Neutrophil (primary cell): Measurements from ENCODE around the gene MAST4.

ENCODE experiments used
- H3K27ac ChIP-seq: fragments of 200-600 bp; sonication (generic); 2 replicates; pipeline ENCODE4 v1.5.1; 2016; ENCODE audit warnings: mild to moderate bottlenecking, moderate library complexity
- H3K27me3 ChIP-seq: fragments of 200-600 bp; sonication (generic); 2 replicates; pipeline ENCODE4 v1.6.0; 2016; ENCODE audit warnings: mild to moderate bottlenecking
- H3K36me3 ChIP-seq: fragments of 200-600 bp; sonication (generic); 2 replicates; pipeline ENCODE4 v1.5.1; 2017
- H3K4me1 ChIP-seq, 2 experiments: fragments of 200-600 bp in 1 of 2; sonication (generic) in 1 of 2; 1 replicate in 1 of 2; 2 replicates in 1 of 2; pipeline versions ENCODE4 v1.5.1 to v1.6.1; 2013 to 2016; ENCODE audit warnings: low read depth in 1 of 2, low read length in 1 of 2, mild to moderate bottlenecking in 1 of 2, moderate library complexity in 1 of 2; ENCODE audit not compliant: control insufficient read depth in 1 of 2, insufficient read depth in 1 of 2
- H3K4me3 ChIP-seq, 2 experiments: fragments of 200-600 bp in 1 of 2; sonication (generic) in 1 of 2; 1 replicate in 1 of 2; 2 replicates in 1 of 2; pipeline ENCODE4 v1.5.1; 2013 to 2016; ENCODE audit warnings: low read depth in 1 of 2, low read length in 1 of 2, mild to moderate bottlenecking in 1 of 2, moderate library complexity in 1 of 2
- H3K9me3 ChIP-seq: fragments of 200-600 bp; sonication (generic); 2 replicates; pipeline ENCODE4 v1.5.1; 2016
- CTCF ChIP-seq: fragments of 200-600 bp; sonication (generic); IDR thresholded peaks from 2 replicates; pipeline ENCODE4 v1.5.1; 2016; ENCODE audit warnings: antibody characterized with exemption

Gene MAST4

DNA sequence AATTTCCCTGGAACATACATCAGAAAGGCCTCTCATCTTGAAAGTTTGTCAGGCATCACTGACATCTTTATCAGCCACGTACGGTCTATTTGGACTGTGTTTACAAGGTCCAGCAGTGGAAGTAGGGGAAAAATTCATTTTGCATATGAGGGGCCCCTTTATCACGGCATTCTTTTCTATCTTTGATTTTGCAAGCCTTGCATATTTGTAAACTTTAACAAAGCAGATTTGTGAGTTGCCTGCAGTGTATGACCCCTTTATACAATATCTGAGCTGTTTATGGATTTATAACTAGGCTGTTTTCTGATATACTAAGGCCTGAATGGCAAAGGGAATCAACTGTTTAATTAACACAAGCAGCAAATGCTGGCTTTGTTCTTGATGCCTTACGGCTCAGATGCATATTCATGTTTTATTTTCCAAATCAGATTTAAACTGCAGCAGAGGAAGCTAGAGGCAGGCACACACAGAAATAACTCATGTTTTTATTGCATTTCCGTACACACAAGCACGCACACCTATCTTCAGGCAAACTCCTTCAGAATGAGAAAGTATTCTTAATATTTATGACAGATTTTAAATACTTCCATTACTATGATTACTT is 539.3 kb downstream of the MAST4 start:
- TF ChIP-seq CTCF, result no peak
- Histone ChIP-seq H3K27ac (no peak overlapping the region), H3K27me3 (no peaks in the 10 kb centered on the region), H3K4me1 (no peaks in the 10 kb centered on the region), H3K36me3 (no peaks in the 10 kb centered on the region), H3K9me3 (no peaks in the 10 kb centered on the region), H3K4me3 (no peak overlapping the region)

DNA sequence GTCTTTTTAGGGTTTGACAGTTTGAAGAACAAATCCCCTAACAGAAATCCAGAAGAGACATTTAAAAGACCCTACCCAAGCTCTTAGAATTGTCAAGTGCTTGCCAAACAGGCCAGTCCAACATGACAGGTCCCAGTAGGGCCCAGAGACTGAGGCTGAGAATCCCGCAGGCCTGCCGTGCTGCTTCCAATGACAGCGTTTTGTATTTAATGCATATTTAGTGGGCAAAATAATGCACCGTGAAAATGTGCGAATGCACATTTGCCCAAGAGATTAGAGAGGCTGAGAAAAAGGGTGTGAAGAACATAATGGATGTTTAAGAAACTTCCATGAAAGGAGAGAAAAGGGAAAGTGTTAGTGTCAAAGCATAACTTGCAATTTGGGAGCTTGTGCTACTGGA is 542.8 kb downstream of the MAST4 start:
- TF ChIP-seq CTCF, result no peak
- H3K4me1 ChIP-seq, result no peaks in the 10 kb centered on the region
- H3K9me3 ChIP-seq, result no peaks in the 10 kb centered on the region
- no peaks in the 10 kb centered on the region for H3K36me3 ChIP-seq
- no peaks in the 10 kb centered on the region for H3K27me3 ChIP-seq
- H3K27ac ChIP-seq, result no peak overlapping the region
- H3K4me3 ChIP-seq, result no peak overlapping the region

- H3K27me3 ChIP-seq, result no peaks in the 10 kb centered on the region
- no peak overlapping the region for H3K27ac ChIP-seq
- H3K36me3 ChIP-seq, result no peaks in the 10 kb centered on the region
- TF ChIP-seq CTCF, result no peak
- no peak overlapping the region for H3K4me3 ChIP-seq
- H3K9me3 ChIP-seq, result no peaks in the 10 kb centered on the region
- H3K4me1 ChIP-seq, result no peaks in the 10 kb centered on the region
Observed at GRCh38 chr5:67140413-67140812, 544.2 kb downstream of the MAST4 start.

DNA sequence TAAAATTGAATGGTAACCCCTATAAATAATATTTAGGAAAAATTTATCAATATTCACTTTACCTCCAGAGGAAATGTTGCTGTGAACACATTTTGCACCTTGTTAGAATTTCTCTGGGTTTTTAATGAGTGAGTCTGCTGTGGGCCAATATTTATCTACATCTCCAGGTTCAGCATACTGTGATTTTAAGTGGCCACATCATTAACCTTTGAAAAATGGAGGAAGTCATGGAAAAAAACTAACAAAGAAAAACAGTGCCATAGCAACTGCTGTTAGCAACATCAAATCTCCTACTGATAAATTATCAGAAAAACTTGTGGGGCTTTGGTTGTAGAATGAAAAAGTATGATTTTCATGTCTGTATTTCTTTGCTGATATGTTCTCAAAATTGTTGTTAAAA is 545.5 kb downstream of the MAST4 start:
- Histone ChIP-seq H3K36me3 (no peaks in the 10 kb centered on the region), H3K9me3 (no peaks in the 10 kb centered on the region), H3K27me3 (no peaks in the 10 kb centered on the region), H3K4me3 (no peak overlapping the region), H3K27ac (no peak overlapping the region), H3K4me1 (no peaks in the 10 kb centered on the region)
- no peak for TF ChIP-seq CTCF

DNA sequence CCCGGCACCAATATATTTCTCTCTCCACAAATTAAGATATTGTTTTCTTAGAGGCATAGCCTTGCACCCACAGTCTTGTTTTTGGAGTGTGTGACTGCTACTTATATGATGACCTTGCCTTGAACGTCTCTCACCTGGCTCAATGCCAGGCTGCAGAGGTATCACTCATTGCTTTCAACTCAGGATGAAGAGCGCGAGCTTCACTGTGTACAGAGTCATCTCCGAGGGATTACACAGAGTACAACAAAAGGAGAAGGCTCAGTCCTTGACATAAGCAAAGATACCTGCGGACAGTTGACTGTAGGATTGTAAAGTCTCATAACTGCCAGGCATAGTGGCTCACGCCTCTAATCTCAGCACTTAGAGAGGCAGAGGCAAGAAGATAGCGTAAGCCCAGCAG is 546.6 kb downstream of the MAST4 start:
- Histone ChIP-seq H3K9me3 (no peaks in the 10 kb centered on the region), H3K27ac (no peak overlapping the region), H3K27me3 (no peaks in the 10 kb centered on the region), H3K4me1 (no peaks in the 10 kb centered on the region), H3K36me3 (no peaks in the 10 kb centered on the region), H3K4me3 (no peak overlapping the region)
- TF ChIP-seq CTCF, result no peak

DNA sequence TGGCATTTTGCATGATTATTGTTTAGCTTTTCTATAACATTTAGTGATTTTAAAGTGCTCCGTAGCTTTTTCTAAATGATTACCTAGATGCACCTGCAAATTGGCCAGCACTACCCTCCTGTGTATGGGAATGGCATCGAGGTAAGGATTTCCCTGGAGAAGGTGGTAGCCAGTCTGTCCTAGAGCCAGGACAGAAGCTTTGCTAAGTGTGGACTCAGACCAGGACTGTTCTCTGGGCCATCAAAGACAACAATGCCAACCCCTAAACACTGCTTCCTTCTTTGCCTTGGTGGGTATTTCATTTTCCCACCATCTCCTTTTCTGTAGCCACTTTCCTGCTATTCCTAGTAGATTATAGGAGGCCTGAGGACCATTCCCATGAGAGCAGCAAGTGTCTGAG is 547.4 kb downstream of the MAST4 start:
- Histone ChIP-seq H3K27me3 (no peaks in the 10 kb centered on the region), H3K4me1 (no peaks in the 10 kb centered on the region), H3K36me3 (no peaks in the 10 kb centered on the region), H3K9me3 (no peaks in the 10 kb centered on the region), H3K4me3 (no peak overlapping the region), H3K27ac (no peak overlapping the region)
- TF ChIP-seq CTCF, result no peak
